Endothelial cell of umbilical vein (primary cell): ENCODE data around the gene RSPO1. TPM values are rescaled to one million over a fixed set of nuclear protein-coding genes. Genes with fewer than 3 reads are reported as not detected.

ENCODE experiments used
- BruUV-seq: library from RNA; stranded (reverse); fragments of 400-500 nt; replicated peaks from 2 replicates; lab custom pipeline; 2021; lab: Mats Ljungman, UMichigan
- CTCF ChIA-PET: fragments of 300-600, 350-600 bp; sonication (Branson Sonifier 250); formaldehyde crosslinking; loops from one replicate; lab custom pipeline; 2021; ENCODE audit warnings: antibody characterized with exemption, inconsistent platforms; lab: Charles Lee
- POLR2A ChIA-PET: fragments of 300-600, 350-600 bp; sonication (Branson Sonifier 250); formaldehyde crosslinking; loops from one replicate; lab custom pipeline; 2021; ENCODE audit warnings: antibody characterized with exemption, inconsistent platforms; lab: Charles Lee
- DNase-seq: peaks from one replicate; pipeline ENCODE4 v3.0.0-alpha.2; 2011; ENCODE audit warnings: low read depth, low spot score
- FAIRE-seq: peaks from 2 replicates; lab custom pipeline; 2011; peaks lifted over from hg19 to GRCh38; lab: Jason Lieb, UNC
- H2AFZ ChIP-seq: 2 replicates; pipeline ENCODE4 v1.6.0; 2012; ENCODE audit warnings: low read depth, low read length, control low read depth, inconsistent platforms
- H3K27ac ChIP-seq: 2 replicates; pipeline ENCODE4 v1.5.1; 2011; ENCODE audit warnings: low read depth, mild to moderate bottlenecking, control low read depth, low read length, moderate library complexity; ENCODE audit not compliant: insufficient read depth
- H3K27me3 ChIP-seq, 2 experiments: 2 replicates each; pipeline versions ENCODE4 v1.6.0 to v1.6.1; 2011; ENCODE audit warnings: low read length in 2 of 2, mixed read lengths in 1 of 2; ENCODE audit not compliant: control insufficient read depth in 2 of 2, insufficient read depth in 2 of 2
- H3K36me3 ChIP-seq, 2 experiments: 2 replicates in 1 of 2; 3 replicates in 1 of 2; pipeline ENCODE4 v1.5.1; 2011; ENCODE audit warnings: low read length in 2 of 2, mild to moderate bottlenecking in 1 of 2, moderate library complexity in 1 of 2; ENCODE audit not compliant: control insufficient read depth in 2 of 2, insufficient read depth in 2 of 2; ENCODE audit errors: extremely low read depth in 1 of 2
- H3K4me1 ChIP-seq: 3 replicates; pipeline ENCODE4 v1.5.1; 2011; ENCODE audit warnings: mild to moderate bottlenecking, low read length; ENCODE audit not compliant: control insufficient read depth, insufficient read depth; ENCODE audit errors: extremely low read depth
- H3K4me2 ChIP-seq: 2 replicates; pipeline ENCODE4 v1.6.1; 2011; ENCODE audit warnings: low read length, control low read depth, mixed read lengths; ENCODE audit not compliant: insufficient read depth
- H3K4me3 ChIP-seq, 3 experiments: fragments of 200-600 bp in 1 of 3; sonication (generic), shearing (Covaris generic) in 1 of 3; replicated peaks in 1 of 3; 2 replicates each; pipeline ENCODE4 v1.5.1; 2011 to 2016; ENCODE audit warnings: control low read depth in 3 of 3, low read length in 3 of 3, mild to moderate bottlenecking in 2 of 3, inconsistent platforms in 1 of 3, low read depth in 1 of 3, moderate library complexity in 1 of 3; ENCODE audit not compliant: insufficient read depth in 1 of 3
- H3K79me2 ChIP-seq: 2 replicates; pipeline ENCODE4 v1.6.0; 2012; ENCODE audit warnings: low read length, inconsistent platforms; ENCODE audit not compliant: control insufficient read depth, insufficient read depth
- H3K9ac ChIP-seq: replicated peaks from 2 replicates; pipeline ENCODE3; 2011; ENCODE audit warnings: low read length, control low read depth; ENCODE audit not compliant: insufficient read depth; ENCODE audit errors: extremely low read depth
- H3K9me1 ChIP-seq: replicated peaks from 3 replicates; pipeline ENCODE4 v1.6.0; 2011; ENCODE audit warnings: mild to moderate bottlenecking, low read length; ENCODE audit not compliant: control insufficient read depth, insufficient read depth; ENCODE audit errors: extremely low read depth
- H3K9me3 ChIP-seq: replicated peaks from 2 replicates; pipeline ENCODE4 v1.5.1; 2012; ENCODE audit warnings: low read length, inconsistent platforms; ENCODE audit not compliant: control insufficient read depth, insufficient read depth
- H4K20me1 ChIP-seq: replicated peaks from 2 replicates; pipeline ENCODE3; 2011; ENCODE audit warnings: mild to moderate bottlenecking, low read length; ENCODE audit not compliant: control insufficient read depth, insufficient read depth; ENCODE audit errors: extremely low read depth
- EZH2 ChIP-seq: IDR thresholded peaks from 2 replicates; pipeline ENCODE4 v1.6.1; 2012; ENCODE audit warnings: borderline replicate concordance, low read depth, mild to moderate bottlenecking, moderate library complexity, low read length, inconsistent platforms; ENCODE audit not compliant: severe bottlenecking
- FOS ChIP-seq: IDR thresholded peaks from 2 replicates; pipeline ENCODE4 v1.6.1; 2011; ENCODE audit warnings: mild to moderate bottlenecking, low read length, moderate library complexity, borderline replicate concordance; ENCODE audit not compliant: insufficient read depth
- GATA2 ChIP-seq: IDR thresholded peaks from 2 replicates; pipeline ENCODE4 v1.7.0; 2011; ENCODE audit warnings: low read depth, mild to moderate bottlenecking, moderate library complexity, mixed read lengths, low read length; ENCODE audit not compliant: insufficient read length, insufficient read depth
- JUN ChIP-seq: IDR thresholded peaks from 2 replicates; pipeline ENCODE4 v1.6.1; 2011; ENCODE audit warnings: borderline replicate concordance, low read depth; ENCODE audit not compliant: insufficient read length, insufficient read depth
- MYC ChIP-seq: IDR thresholded peaks from one replicate; pipeline ENCODE4 v1.6.1; 2011; ENCODE audit warnings: mild to moderate bottlenecking, low read depth, low read length
- POLR2A ChIP-seq: IDR thresholded peaks from 2 replicates; pipeline ENCODE4 v1.6.1; 2012; ENCODE audit warnings: low read depth, mild to moderate bottlenecking, control low read depth, low read length
- POLR2AphosphoS5 ChIP-seq: IDR thresholded peaks from 2 replicates; pipeline ENCODE4 v1.6.1; 2012; ENCODE audit warnings: low read depth, mild to moderate bottlenecking, control low read depth, low read length, moderate library complexity; ENCODE audit not compliant: insufficient read depth
- dilution Hi-C: fragments of 300-500 bp; cut with MboI; formaldehyde crosslinking; loops from one replicate; pipeline ENCODE4 v1.15.0; 2019; ENCODE audit warnings: low sequenced_read_pairs; ENCODE audit not compliant: extremely low pct_ligation_motif_present
- intact Hi-C: fragments of 100-400 bp; cut with micrococcal nuclease; formaldehyde crosslinking; loops from one replicate; pipeline ENCODE4 v1.10.0; 2022
- polyA plus RNA-seq, 4 experiments: library from polyadenylated mRNA; depleted of rRNA in 3 of 4; stranded (reverse) in 3 of 4; unstranded in 1 of 4; fragments of >200 nt; gene quantifications; 2 replicates each; pipeline versions ENCODE4 v1.2.1 to v1.2.3, GENCODE V29; 2011 to 2012; ENCODE audit warnings: missing spikeins in 1 of 4
- total RNA-seq: library from RNA; stranded (reverse); gene quantifications from 2 replicates; pipeline ENCODE4 v1.2.3, GENCODE V29; 2021
- TF ChIP-seq, protein P1 (sequence below): IDR thresholded peaks from 2 replicates; pipeline ENCODE4 v1.6.1; 2011; ENCODE audit not compliant: insufficient read depth, insufficient read length
- TF ChIP-seq, protein P2 (sequence below), 2 donors: IDR thresholded peaks; 1 replicate in 1 of 2; 2 replicates in 1 of 2; pipeline ENCODE4 v1.5.1; 2011; ENCODE audit warnings: low read length in 2 of 2, mild to moderate bottlenecking in 2 of 2, moderate library complexity in 2 of 2, control low read depth in 1 of 2, inconsistent platforms in 1 of 2, low read depth in 1 of 2; ENCODE audit not compliant: insufficient read depth in 1 of 2; ENCODE audit errors: extremely low read depth in 1 of 2

The RSPO1 gene
- total and polyA plus RNA-seq, 2 donors (not counting 3 experiments of a cell fraction or from before 2014, with no cell fraction given): not detected

DNA sequence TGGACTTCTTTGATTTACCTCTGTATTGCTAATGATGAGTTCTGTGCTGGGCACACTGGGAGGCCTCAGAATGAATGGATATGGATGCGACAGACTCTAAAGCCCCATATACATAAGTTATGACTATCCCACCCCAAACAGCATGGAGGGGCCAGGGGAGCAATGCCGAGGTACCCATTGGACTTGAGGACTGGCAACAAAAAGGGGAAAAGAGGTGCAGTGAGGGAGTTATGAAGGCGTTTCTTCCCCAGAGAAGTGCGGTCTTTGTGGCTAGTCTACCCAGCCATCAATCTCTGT, 42.4 kb upstream of the RSPO1 start:
- Histone ChIP-seq H3K9me1 (no peaks in the 10 kb centered on the region), H4K20me1 (no peaks in the 10 kb centered on the region), H3K4me3 (no peak overlapping the region), H3K4me2 (no peak overlapping the region), H3K79me2 (no peaks in the 10 kb centered on the region), H3K9ac (no peak overlapping the region), H3K36me3 (peaks cover 0 to 2% of the 10 kb centered on the region in 2 experiments), H3K4me1 (no peaks in the 10 kb centered on the region), H3K27ac (no peak overlapping the region), H2AFZ (no peak overlapping the region), H3K27me3 (peaks cover 4 to 6% of the 10 kb centered on the region in 2 experiments), H3K9me3 (no peaks in the 10 kb centered on the region)
- dilution Hi-C loops (no loop called here), intact Hi-C loops (no loop called here)
- no TSS peak for BruUV-seq
- FAIRE-seq (no peak), DNase-seq (no peak)
- ChIA-PET POLR2A (no interaction called here), CTCF (no interaction called here)
- TF ChIP-seq GATA2 (no peak), POLR2AphosphoS5 (no peak)

DNA sequence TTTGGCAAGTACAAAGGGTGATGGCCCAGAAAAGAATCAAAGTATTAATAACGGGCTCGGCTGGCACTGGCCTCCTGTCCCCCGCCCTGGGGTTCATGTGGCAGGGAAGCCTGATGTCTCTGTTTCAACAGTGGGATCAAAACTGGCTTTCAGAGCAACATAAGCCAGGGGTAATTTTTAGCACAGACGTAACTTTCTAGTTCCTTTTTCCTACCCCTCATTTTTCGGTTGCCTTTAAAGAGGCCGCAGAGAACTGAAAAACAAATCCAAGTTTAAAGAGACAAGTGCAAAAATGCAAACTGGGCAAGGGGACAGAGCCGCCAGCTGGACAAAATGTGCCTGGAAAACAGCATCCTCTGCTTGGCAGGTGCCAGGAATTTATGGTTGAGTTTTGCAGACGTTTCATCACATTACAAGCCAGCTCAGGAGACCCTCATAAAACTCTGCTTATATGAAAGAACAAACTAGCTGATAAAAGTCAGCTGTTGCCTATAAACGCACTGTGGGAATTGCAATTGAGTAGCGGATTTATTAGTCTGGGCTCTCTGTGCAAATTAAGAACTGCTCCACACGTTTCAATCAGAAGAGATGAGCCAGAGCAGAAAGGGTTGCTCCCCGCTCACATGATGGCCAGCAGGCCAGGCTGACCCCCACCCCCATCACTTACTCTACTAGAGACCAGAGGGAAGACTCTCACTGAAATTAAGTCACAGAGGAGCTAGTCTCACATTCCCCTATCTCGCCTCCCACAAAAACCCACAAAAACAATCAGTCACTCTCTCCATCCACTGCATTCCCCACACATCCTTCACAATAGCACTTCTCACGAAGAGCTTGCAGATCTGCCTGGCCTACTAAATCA, 41.8 kb upstream of the RSPO1 start:
- ChIA-PET POLR2A (no interaction called here), CTCF (no interaction called here)
- dilution Hi-C loops: no loop called here
- TF ChIP-seq POLR2A: no peak
- no peak for TF ChIP-seq JUN
- TF ChIP-seq, protein P1, sequence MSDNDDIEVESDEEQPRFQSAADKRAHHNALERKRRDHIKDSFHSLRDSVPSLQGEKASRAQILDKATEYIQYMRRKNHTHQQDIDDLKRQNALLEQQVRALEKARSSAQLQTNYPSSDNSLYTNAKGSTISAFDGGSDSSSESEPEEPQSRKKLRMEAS: no peak
- TF ChIP-seq GATA2: no peak
- no peak for TF ChIP-seq EZH2
- TF ChIP-seq, protein P2, sequence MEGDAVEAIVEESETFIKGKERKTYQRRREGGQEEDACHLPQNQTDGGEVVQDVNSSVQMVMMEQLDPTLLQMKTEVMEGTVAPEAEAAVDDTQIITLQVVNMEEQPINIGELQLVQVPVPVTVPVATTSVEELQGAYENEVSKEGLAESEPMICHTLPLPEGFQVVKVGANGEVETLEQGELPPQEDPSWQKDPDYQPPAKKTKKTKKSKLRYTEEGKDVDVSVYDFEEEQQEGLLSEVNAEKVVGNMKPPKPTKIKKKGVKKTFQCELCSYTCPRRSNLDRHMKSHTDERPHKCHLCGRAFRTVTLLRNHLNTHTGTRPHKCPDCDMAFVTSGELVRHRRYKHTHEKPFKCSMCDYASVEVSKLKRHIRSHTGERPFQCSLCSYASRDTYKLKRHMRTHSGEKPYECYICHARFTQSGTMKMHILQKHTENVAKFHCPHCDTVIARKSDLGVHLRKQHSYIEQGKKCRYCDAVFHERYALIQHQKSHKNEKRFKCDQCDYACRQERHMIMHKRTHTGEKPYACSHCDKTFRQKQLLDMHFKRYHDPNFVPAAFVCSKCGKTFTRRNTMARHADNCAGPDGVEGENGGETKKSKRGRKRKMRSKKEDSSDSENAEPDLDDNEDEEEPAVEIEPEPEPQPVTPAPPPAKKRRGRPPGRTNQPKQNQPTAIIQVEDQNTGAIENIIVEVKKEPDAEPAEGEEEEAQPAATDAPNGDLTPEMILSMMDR (IDR thresholded peaks at IDR 0.05; ENCODE audit: extremely low read depth in 1 of 2, insufficient read depth in 1 of 2, low read depth in 1 of 2, low read length in 2 of 2): no peak
- TF ChIP-seq FOS: no peak
- no peak for TF ChIP-seq MYC
- TF ChIP-seq POLR2AphosphoS5: no peak
- no peaks in the 10 kb centered on the region for H4K20me1 ChIP-seq
- FAIRE-seq (no peak), DNase-seq (no peak)
- no peaks in the 10 kb centered on the region for H3K9me1 ChIP-seq
- no TSS peak for BruUV-seq
- no peak overlapping the region for H3K4me3 ChIP-seq
- intact Hi-C loops: no loop called here
- no peak overlapping the region for H3K4me2 ChIP-seq
- no peak overlapping the region for H3K9ac ChIP-seq
- peaks cover 4 to 6% of the 10 kb centered on the region in 2 experiments for H3K27me3 ChIP-seq
- no peak overlapping the region for H3K27ac ChIP-seq
- no peaks in the 10 kb centered on the region for H3K79me2 ChIP-seq
- no peaks in the 10 kb centered on the region for H3K9me3 ChIP-seq
- H3K4me1 ChIP-seq: no peaks in the 10 kb centered on the region
- peaks cover 0 to 2% of the 10 kb centered on the region in 2 experiments for H3K36me3 ChIP-seq
- H2AFZ ChIP-seq: no peak overlapping the region
